Small intestine (tissue), 7 donors: ENCODE data around the gene WSB1. TPM values are rescaled to one million over a fixed set of nuclear protein-coding genes. Genes with fewer than 3 reads are reported as not detected.

ENCODE experiments used
- DNase-seq, 2 donors: peaks; one replicate each; pipeline versions ENCODE4 v3.0.0 to v3.0.0-alpha.2; 2013
- FAIRE-seq: peaks from 2 replicates; lab custom pipeline; 2012; peaks lifted over from hg19 to GRCh38; lab: Jason Lieb, UNC
- H3K27ac ChIP-seq, 3 donors: one replicate each; pipeline ENCODE4 v1.5.1; 2013; ENCODE audit warnings: low read length in 2 of 3, mild to moderate bottlenecking in 2 of 3, control low read depth in 1 of 3, inconsistent platforms in 1 of 3, low read depth in 1 of 3, moderate library complexity in 1 of 3
- H3K27me3 ChIP-seq, 3 donors: one replicate each; pipeline ENCODE4 v1.6.1; 2013; ENCODE audit warnings: low read length in 3 of 3, inconsistent platforms in 1 of 3; ENCODE audit not compliant: control insufficient read depth in 3 of 3, insufficient read depth in 3 of 3
- H3K36me3 ChIP-seq, 3 donors: one replicate each; pipeline ENCODE4 v1.6.1; 2013; ENCODE audit warnings: low read length in 3 of 3, inconsistent platforms in 1 of 3, low read depth in 1 of 3, mild to moderate bottlenecking in 1 of 3, moderate library complexity in 1 of 3; ENCODE audit not compliant: control insufficient read depth in 3 of 3, insufficient read depth in 2 of 3
- H3K4me1 ChIP-seq, 3 donors: one replicate each; pipeline ENCODE4 v1.6.1; 2013; ENCODE audit warnings: low read length in 2 of 3, inconsistent platforms in 1 of 3, low read depth in 1 of 3, mild to moderate bottlenecking in 1 of 3, moderate library complexity in 1 of 3; ENCODE audit not compliant: control insufficient read depth in 3 of 3, insufficient read depth in 2 of 3
- H3K4me3 ChIP-seq, 3 donors: one replicate each; pipeline ENCODE4 v1.5.1; 2013; ENCODE audit warnings: low read length in 3 of 3, control low read depth in 1 of 3, inconsistent platforms in 1 of 3, low read depth in 1 of 3, mild to moderate bottlenecking in 1 of 3, moderate library complexity in 1 of 3
- H3K9me3 ChIP-seq, 2 donors: one replicate each; pipeline ENCODE4 v1.6.1; 2013; ENCODE audit warnings: low read depth in 1 of 2, low read length in 1 of 2; ENCODE audit not compliant: control insufficient read depth in 2 of 2, insufficient read depth in 1 of 2
- WGBS, 3 donors: extraction: QIAGEN DNeasy Blood & Tissue Kit; methylation state at CpG; one replicate each; pipeline ENCODE4 v1.1.7; 2013; 5-methylcytosine and 5-hydroxymethylcytosine counted together
- polyA plus RNA-seq, 4 donors: library from polyadenylated mRNA; stranded (reverse) in 3 of 4; unstranded in 1 of 4; fragments of 200-250 nt in 3 of 4; fragments of 120-200 nt in 1 of 4; gene quantifications; one replicate each; pipeline versions ENCODE4 v1.2.1 to v1.2.3, GENCODE V29; 2013
- donor health status: healthy with polysubstance abuse.
- donor health status: control.
- donor health status: control.
- donor health status: Bipolar disorder and iron deficiency.
- donor health status: healthy.

WSB1 gene
- polyA plus RNA-seq, 4 donors = 28.9 to 176 (median 44.2) TPM

DNA sequence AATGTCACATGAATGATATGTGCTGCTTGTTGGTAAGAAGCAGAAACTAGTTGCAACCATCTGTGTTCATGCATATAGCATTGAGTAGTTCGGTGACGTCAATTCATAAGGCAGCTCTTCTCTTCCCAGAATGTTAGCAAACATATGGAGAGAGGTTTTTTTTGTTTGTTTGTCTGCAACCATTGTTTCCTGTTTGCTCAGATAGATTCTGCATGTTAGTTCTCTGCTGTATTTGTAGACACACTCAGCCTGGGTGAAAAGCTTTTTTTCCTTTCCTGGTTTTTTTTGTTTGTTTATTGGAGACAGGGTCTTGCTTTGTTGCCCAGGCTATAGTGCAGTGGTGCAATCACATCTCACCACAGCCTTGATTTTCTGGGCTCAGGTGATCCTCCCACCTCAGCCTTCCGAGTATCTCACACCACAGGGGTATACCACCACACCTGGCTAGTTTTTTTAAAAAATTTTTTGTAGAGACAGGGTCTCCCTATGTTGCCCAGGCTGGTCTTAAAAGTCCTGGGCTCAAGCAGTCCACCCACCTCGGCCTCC, 16.7 kb downstream of the WSB1 start:
- WGBS, 3 donors = 91 to 97% (median 95%) methylated on average over 4 of the region's 4 CpGs
- no peak for FAIRE-seq

DNA sequence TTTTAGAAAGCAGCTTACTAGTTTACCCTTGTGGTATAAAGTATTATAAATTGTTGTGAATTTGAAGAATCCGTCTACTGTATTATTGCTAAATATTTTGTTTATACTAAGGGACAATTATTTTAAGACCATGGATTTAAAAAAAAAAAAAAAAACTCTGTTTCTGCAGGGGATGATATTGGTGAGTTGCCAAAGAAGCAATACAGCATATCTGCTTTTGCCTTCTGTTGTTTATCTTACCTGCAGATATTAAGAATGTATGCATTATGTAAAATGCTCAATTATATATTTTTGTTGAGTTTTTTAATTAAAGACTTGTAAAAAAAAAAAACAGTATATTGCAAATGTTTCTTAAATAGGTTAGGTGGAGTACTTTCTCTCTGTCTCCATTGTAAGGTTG, 19.4 kb downstream of the WSB1 start:
- WGBS, 3 donors = 71 to 81% (median 79%) methylated on average over 1 of the region's 1 CpG
- H3K4me1 ChIP-seq = peaks cover 0 to 15% (median 0%) of the 10 kb centered on the region in 3 donors
- H3K27ac ChIP-seq = no peak overlapping the region
- no peaks in the 10 kb centered on the region for H3K9me3 ChIP-seq
- DNase-seq (no peak), FAIRE-seq (no peak)
- H3K36me3 ChIP-seq = peaks cover 11 to 51% (median 23%) of the 10 kb centered on the region in 3 donors
- no peak overlapping the region for H3K4me3 ChIP-seq
- H3K27me3 ChIP-seq = no peaks in the 10 kb centered on the region

More for the DNA sequence above, 16.7 kb downstream of the WSB1 start:
- Histone ChIP-seq H3K9me3 (no peaks in the 10 kb centered on the region), H3K27me3 (no peaks in the 10 kb centered on the region), H3K27ac (no peak overlapping the region), H3K4me3 (no peak overlapping the region), H3K4me1 (peaks cover 0 to 10% (median 0%) of the 10 kb centered on the region in 3 donors), H3K36me3 (peaks cover 13 to 42% (median 20%) of the 10 kb centered on the region in 3 donors)
- DNase-seq = no peak

DNA sequence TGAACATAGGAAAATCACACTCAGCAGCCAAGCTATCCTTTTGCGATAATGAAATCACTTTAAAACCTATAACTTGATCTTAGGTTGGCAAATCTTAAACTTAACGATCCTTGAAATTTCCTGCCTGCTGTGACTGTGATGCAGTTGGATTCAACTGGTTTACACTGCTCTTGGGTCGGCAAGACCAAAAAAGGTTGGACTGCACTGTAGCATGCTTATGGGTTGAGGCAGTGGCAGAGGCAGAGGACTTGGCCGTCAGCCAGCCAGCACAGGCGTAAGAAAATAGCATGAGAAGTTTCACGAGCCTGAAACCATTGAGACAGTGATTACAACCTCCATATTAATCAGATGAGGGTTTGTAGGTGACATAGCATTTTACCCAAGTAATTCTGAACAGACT, 21.4 kb downstream of the WSB1 start:
- FAIRE-seq (no peak), DNase-seq (peak; percentile 54 to 80)
- H3K9me3 ChIP-seq = no peaks in the 10 kb centered on the region
- H3K36me3 ChIP-seq = peaks cover 9 to 57% (median 19%) of the 10 kb centered on the region in 3 donors
- peak overlapping the region in 2 of 3 donors; percentile 0 to 85 for H3K27ac ChIP-seq
- H3K4me3 ChIP-seq = no peak overlapping the region
- no peaks in the 10 kb centered on the region for H3K27me3 ChIP-seq
- peaks cover 0 to 15% (median 2%) of the 10 kb centered on the region in 3 donors for H3K4me1 ChIP-seq
- 32 to 47% (median 42%) methylated on average over 6 of the region's 6 CpGs for WGBS, 3 donors

DNA sequence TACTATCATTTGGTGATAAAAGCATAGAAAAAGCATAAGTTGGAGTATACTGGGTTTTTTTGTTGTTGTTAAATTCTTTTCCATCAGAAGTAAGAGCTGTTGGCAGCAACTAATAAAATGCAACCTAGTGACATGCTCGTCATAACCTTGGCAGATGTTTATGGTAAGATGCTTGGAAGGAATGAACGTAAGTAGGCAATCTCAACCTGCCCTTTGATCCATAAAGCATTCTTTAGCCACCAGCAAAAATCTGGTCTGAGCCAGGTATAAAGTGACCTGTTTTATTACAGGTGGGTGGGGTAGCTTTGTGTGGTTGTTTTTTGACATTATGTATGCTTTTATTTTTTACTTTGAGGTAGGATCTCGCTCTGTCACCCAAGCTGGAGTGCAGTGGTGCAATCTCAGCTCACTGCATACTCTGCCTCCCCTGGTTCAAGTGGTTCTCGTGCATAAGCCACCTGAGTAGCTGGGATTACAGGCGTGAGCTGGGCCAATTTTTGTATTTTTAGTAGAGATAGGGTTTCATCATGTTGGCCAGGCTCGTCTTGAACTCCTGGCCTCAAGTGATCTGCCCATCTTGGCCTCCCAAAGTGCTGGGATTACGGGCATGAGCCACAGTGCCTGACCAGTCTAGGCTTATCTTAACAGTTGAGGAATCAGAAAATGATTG, 22.0 kb downstream of the WSB1 start:
- peak; percentile 74 to 84 for DNase-seq
- Histone ChIP-seq H3K9me3 (no peaks in the 10 kb centered on the region), H3K27ac (peak overlapping the region in 2 of 3 donors; percentile 68 to 85), H3K4me1 (peaks cover 0 to 15% (median 2%) of the 10 kb centered on the region in 3 donors), H3K4me3 (no peak overlapping the region), H3K27me3 (no peaks in the 10 kb centered on the region), H3K36me3 (peaks cover 9 to 54% (median 15%) of the 10 kb centered on the region in 3 donors)
- FAIRE-seq = no peak
- 46 to 70% (median 54%) methylated on average over 7 of the region's 7 CpGs for WGBS, 3 donors

DNA sequence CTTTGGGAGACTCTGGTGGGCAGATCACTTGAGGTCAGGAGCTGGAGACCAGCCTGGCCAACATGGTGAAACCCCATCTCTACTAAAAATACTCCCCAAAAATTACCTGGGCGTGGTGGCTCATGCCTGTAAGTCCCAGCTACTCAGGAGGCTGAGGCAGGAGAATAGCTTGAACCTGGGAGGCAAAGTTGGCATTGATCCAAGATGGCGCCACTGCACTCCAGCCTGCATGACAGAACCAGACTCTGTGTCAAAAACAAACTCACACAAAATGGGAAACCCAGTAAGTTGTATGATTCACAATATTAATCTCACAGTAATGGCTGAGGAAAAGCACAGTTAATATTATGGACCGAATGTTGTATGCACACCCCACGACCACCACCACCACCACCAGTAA, 24.3 kb downstream of the WSB1 start:
- no peak overlapping the region for H3K27ac ChIP-seq
- 81 to 86% (median 82%) methylated on average over 4 of the region's 4 CpGs for WGBS, 3 donors
- peaks cover 0 to 27% (median 2%) of the 10 kb centered on the region in 3 donors for H3K4me1 ChIP-seq

DNA sequence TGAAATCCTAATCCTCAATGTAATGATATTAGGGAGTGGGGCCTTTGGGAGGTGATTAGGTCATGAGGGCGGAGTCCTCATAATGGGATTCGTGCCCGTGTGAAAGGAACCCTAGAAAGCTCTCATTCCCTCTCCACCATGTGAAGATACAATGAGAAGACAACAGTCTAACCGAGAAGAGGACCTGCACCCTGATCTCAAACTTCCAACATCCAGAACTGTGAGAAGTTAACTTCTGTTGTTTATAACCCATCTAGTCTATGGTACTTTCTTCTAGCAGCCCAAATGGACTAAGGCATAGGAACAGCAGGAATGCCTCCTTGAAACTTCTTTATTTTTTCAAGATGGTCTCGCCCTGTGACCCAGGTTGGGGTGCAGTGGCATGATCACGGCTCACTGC, 24.7 kb downstream of the WSB1 start:
- Histone ChIP-seq H3K27me3 (no peaks in the 10 kb centered on the region), H3K9me3 (no peaks in the 10 kb centered on the region), H3K27ac (no peak overlapping the region), H3K36me3 (peaks cover under 1 to 39% (median 7%) of the 10 kb centered on the region in 3 donors), H3K4me1 (peaks cover 0 to 31% (median 2%) of the 10 kb centered on the region in 3 donors), H3K4me3 (no peak overlapping the region)
- DNase-seq (no peak), FAIRE-seq (no peak)
- 85 to 90% (median 88%) methylated on average over 6 of the region's 6 CpGs for WGBS, 3 donors

More for the DNA sequence above, 24.3 kb downstream of the WSB1 start:
- Histone ChIP-seq H3K36me3 (peaks cover 2 to 41% (median 7%) of the 10 kb centered on the region in 3 donors), H3K4me3 (no peak overlapping the region), H3K27me3 (no peaks in the 10 kb centered on the region), H3K9me3 (no peaks in the 10 kb centered on the region)
- FAIRE-seq (no peak), DNase-seq (no peak)

DNA sequence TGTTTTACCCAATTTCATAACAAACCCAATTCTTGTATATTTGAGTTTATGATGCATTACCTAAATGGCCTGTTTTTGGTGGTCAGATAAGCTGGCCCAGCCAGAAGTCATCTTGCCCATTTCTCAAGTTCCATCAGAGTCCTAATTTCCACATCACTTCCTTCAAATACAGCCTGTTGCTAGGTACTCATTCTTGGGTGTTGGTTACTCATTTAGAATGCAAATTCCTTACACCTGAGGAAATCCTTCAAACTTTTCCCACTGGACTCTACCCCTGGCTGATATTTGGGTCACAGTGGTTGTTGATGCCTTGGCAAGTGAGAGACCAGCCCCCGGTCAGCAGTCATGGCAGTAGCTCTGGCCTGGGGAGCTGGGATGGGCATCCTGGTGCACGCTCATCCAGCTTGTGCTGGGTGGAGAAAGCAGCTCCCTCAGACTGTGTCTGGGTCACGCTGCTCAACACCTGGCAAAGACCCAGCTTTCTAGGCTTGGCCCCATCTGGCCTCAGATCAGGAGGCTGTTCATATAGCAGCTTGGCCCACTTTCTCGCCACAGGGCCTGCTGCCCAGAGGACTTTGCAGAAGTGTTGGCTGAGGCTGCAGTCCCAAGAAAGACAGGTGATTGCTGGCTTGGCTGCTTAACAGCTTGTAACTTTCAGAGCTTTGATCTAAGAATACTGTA, 25.8 kb downstream of the WSB1 start:
- FAIRE-seq = no peak
- Histone ChIP-seq H3K36me3 (peaks cover 0 to 32% (median 3%) of the 10 kb centered on the region in 3 donors), H3K4me1 (peaks cover 0 to 38% (median 2%) of the 10 kb centered on the region in 3 donors), H3K27me3 (no peaks in the 10 kb centered on the region), H3K9me3 (no peaks in the 10 kb centered on the region), H3K27ac (peak overlapping the region in 1 of 3 donors; percentile 32), H3K4me3 (no peak overlapping the region)
- WGBS, 3 donors = 34 to 41% (median 34%) methylated on average over 4 of the region's 4 CpGs
- DNase-seq = peak; percentile 28 to 36

DNA sequence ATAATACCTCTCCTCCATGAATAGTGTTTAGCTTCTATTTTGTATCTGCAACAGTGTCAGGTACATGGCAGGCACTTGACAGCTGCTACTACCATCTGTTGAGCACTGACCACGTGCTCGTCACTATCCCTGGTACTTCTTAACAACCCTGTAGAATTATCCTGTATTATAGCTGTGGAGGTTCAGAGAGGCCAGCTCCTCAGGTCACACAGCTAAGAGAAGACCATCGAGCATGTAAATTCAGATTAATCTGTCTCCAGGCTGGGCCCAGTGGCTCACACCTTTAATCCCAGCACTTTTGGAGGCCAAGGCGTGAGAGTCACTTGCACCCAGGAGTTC, 26.3 kb downstream of the WSB1 start:
- H3K4me3 ChIP-seq = no peak overlapping the region
- WGBS, 3 donors = 57 to 74% (median 61%) methylated on average over 4 of the region's 4 CpGs
- no peaks in the 10 kb centered on the region for H3K27me3 ChIP-seq
- H3K9me3 ChIP-seq = no peaks in the 10 kb centered on the region
- H3K4me1 ChIP-seq = peaks cover 0 to 35% (median 2%) of the 10 kb centered on the region in 3 donors
- H3K27ac ChIP-seq = no peak overlapping the region
- H3K36me3 ChIP-seq = peaks cover 0 to 30% (median 3%) of the 10 kb centered on the region in 3 donors
- FAIRE-seq (no peak), DNase-seq (no peak)
